ENCODE measurements around the gene CHST8. TPM values are rescaled to one million over a fixed set of nuclear protein-coding genes. Genes with fewer than 3 reads are reported as not detected.

Gene CHST8
- polyA plus RNA-seq, 1 donor: 0.66 TPM

GRCh38 chr19:33628921-33629825 is 7.4 kb downstream of the CHST8 start:
- no peaks in the 10 kb centered on the region for H3K4me1 ChIP-seq (ENCODE audit: control insufficient read depth, insufficient read depth, low read length)
- H3K4me3 ChIP-seq (ENCODE audit: low read length): no peak overlapping the region
- no peak overlapping the region for H3K27ac ChIP-seq (ENCODE audit: low read length)
- no peaks in the 10 kb centered on the region for H3K36me3 ChIP-seq (ENCODE audit: control insufficient read depth, insufficient read depth, low read length)
- no peak for DNase-seq
- no CpG with 5 or more reads among the region's 13 CpGs for WGBS (ENCODE audit: insufficient coverage, low lambda C conversion rate)
- H3K27me3 ChIP-seq (ENCODE audit: control insufficient read depth, insufficient read depth, low read length): peaks cover 20% of the 10 kb centered on the region
- no peaks in the 10 kb centered on the region for H3K9me3 ChIP-seq (ENCODE audit: control insufficient read depth, low read depth, low read length)

DNA sequence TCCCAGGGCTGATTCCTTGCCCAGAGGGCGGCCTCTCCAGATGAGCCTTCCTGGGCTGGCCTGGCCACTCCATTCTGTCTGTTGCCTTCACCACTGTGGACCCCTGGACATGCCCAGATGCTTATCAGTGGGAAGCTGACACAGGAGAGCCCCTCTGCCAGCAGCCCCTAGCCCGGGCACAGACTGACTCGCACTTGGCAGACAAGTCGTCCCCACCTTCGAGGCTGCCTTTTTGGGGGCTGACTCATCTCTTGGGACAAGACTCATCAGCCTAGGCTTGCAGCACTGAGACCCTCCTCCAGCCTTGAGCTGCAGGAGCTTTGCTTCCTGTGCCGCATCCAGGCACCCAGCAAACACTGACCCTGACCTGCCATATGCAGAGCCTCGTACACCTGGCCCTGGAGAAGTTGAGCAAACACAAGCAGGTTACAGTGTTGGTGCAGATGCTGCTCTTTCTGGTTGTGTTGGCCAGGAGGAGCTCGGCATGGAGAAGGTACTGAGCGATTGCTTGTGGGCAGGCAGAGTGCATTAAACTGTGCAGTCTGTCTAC is 8.1 kb downstream of the CHST8 start:
- H3K27me3 ChIP-seq (ENCODE audit: control insufficient read depth, insufficient read depth, low read length): peaks cover 13% of the 10 kb centered on the region

GRCh38 chr19:33630880-33631608 is 9.3 kb downstream of the CHST8 start:
- H3K27ac ChIP-seq (ENCODE audit: low read length): no peak overlapping the region
- H3K27me3 ChIP-seq (ENCODE audit: control insufficient read depth, insufficient read depth, low read length): peaks cover 3% of the 10 kb centered on the region
- H3K4me1 ChIP-seq (ENCODE audit: control insufficient read depth, insufficient read depth, low read length): no peaks in the 10 kb centered on the region
- no peaks in the 10 kb centered on the region for H3K36me3 ChIP-seq (ENCODE audit: control insufficient read depth, insufficient read depth, low read length)
- 40% methylated on average over 1 of the region's 13 CpGs for WGBS (ENCODE audit: insufficient coverage, low lambda C conversion rate)
- no peaks in the 10 kb centered on the region for H3K9me3 ChIP-seq (ENCODE audit: control insufficient read depth, low read depth, low read length)
- no peak overlapping the region for H3K4me3 ChIP-seq (ENCODE audit: low read length)
- DNase-seq: no peak

More for the DNA sequence above, 8.1 kb downstream of the CHST8 start:
- Histone ChIP-seq H3K9me3 (ENCODE audit: control insufficient read depth, low read depth, low read length) (no peaks in the 10 kb centered on the region), H3K4me3 (ENCODE audit: low read length) (no peak overlapping the region), H3K36me3 (ENCODE audit: control insufficient read depth, insufficient read depth, low read length) (no peaks in the 10 kb centered on the region), H3K4me1 (ENCODE audit: control insufficient read depth, insufficient read depth, low read length) (no peaks in the 10 kb centered on the region), H3K27ac (ENCODE audit: low read length) (no peak overlapping the region)
- WGBS (ENCODE audit: insufficient coverage, low lambda C conversion rate): no CpG with 5 or more reads among the region's 9 CpGs
- DNase-seq: no peak

DNA sequence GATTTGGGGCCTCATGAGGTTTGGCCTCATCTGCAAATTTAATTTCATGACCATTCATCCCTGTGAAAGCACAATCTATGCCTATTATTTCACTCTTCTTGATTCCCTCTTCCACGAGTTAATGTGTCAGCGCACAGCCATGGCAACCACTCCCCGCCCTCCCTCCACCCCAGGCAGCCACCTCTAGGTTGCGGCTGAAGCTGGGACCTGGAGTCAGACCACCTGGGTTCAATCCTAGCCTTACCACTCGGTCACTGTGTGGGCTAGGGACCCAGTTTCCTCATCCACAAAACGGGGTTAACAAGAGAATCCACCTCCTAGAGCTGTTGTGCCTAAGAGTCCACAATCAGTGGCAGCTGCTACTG is 9.8 kb downstream of the CHST8 start:
- no peak overlapping the region for H3K27ac ChIP-seq (ENCODE audit: low read length)
- no peak for DNase-seq
- no peaks in the 10 kb centered on the region for H3K27me3 ChIP-seq (ENCODE audit: control insufficient read depth, insufficient read depth, low read length)
- no peaks in the 10 kb centered on the region for H3K9me3 ChIP-seq (ENCODE audit: control insufficient read depth, low read depth, low read length)
- no peaks in the 10 kb centered on the region for H3K4me1 ChIP-seq (ENCODE audit: control insufficient read depth, insufficient read depth, low read length)
- H3K4me3 ChIP-seq (ENCODE audit: low read length): no peak overlapping the region
- no CpG with 5 or more reads among the region's 6 CpGs for WGBS (ENCODE audit: insufficient coverage, low lambda C conversion rate)
- no peaks in the 10 kb centered on the region for H3K36me3 ChIP-seq (ENCODE audit: control insufficient read depth, insufficient read depth, low read length)

DNA sequence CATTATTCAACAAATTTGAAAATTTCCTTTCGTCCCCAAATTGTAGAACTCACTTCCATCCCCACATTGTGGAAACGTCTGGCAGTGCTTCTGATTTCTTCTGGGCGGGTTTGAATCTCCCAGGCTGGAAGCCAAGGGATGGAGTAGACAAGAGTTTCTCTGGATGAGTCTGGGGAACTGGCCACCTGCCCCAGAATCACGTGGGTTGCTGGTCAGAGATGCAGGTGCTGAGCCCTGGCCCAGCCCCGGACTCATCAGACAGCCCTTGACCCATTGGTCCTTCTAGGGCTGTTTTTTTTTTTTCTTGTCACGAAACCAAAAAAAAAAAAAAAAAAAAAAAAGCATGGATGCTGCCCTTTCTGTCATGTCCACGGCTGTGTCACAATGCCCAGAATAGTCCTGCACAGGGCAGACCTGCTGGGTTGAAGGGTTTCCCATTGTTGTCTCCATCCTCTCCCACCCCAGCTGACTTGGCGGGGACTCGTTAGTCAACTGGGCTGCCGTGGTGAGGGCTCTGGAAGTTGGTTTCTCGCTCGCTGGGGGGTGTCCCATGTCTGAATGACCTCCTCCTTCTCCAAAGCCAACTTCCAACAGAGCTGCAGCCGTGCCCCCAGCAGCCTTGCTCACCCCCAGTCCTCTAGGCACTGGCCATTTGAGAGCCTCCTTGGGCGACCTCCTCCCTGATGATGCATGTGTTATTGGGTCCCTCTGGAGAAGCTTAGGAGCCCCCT is 12.8 kb downstream of the CHST8 start:
- H3K9me3 ChIP-seq (ENCODE audit: control insufficient read depth, low read depth, low read length): no peaks in the 10 kb centered on the region
- no CpG with 5 or more reads among the region's 14 CpGs for WGBS (ENCODE audit: insufficient coverage, low lambda C conversion rate)
- no peak for DNase-seq
- no peak overlapping the region for H3K4me3 ChIP-seq (ENCODE audit: low read length)
- H3K27me3 ChIP-seq (ENCODE audit: control insufficient read depth, insufficient read depth, low read length): peaks cover 10% of the 10 kb centered on the region
- H3K27ac ChIP-seq (ENCODE audit: low read length): no peak overlapping the region
- H3K4me1 ChIP-seq (ENCODE audit: control insufficient read depth, insufficient read depth, low read length): no peaks in the 10 kb centered on the region
- H3K36me3 ChIP-seq (ENCODE audit: control insufficient read depth, insufficient read depth, low read length): no peaks in the 10 kb centered on the region

GRCh38 chr19:33638167-33639034 is 16.6 kb downstream of the CHST8 start:
- no peaks in the 10 kb centered on the region for H3K9me3 ChIP-seq (ENCODE audit: control insufficient read depth, low read depth, low read length)
- no peaks in the 10 kb centered on the region for H3K4me1 ChIP-seq (ENCODE audit: control insufficient read depth, insufficient read depth, low read length)
- no peak for DNase-seq
- H3K4me3 ChIP-seq (ENCODE audit: low read length): no peak overlapping the region
- no peak overlapping the region for H3K27ac ChIP-seq (ENCODE audit: low read length)
- no peaks in the 10 kb centered on the region for H3K36me3 ChIP-seq (ENCODE audit: control insufficient read depth, insufficient read depth, low read length)
- peaks cover 10% of the 10 kb centered on the region for H3K27me3 ChIP-seq (ENCODE audit: control insufficient read depth, insufficient read depth, low read length)
- WGBS (ENCODE audit: insufficient coverage, low lambda C conversion rate): no CpG with 5 or more reads among the region's 15 CpGs

- Histone ChIP-seq H3K9me3 (ENCODE audit: control insufficient read depth, low read depth, low read length) (no peaks in the 10 kb centered on the region), H3K4me1 (ENCODE audit: control insufficient read depth, insufficient read depth, low read length) (no peaks in the 10 kb centered on the region), H3K36me3 (ENCODE audit: control insufficient read depth, insufficient read depth, low read length) (no peaks in the 10 kb centered on the region), H3K27ac (ENCODE audit: low read length) (no peak overlapping the region), H3K4me3 (ENCODE audit: low read length) (no peak overlapping the region), H3K27me3 (ENCODE audit: control insufficient read depth, insufficient read depth, low read length) (peaks cover 10% of the 10 kb centered on the region)
- no peak for DNase-seq
- WGBS (ENCODE audit: insufficient coverage, low lambda C conversion rate): 47% methylated on average over 5 of the region's 14 CpGs
Observed at GRCh38 chr19:33639035-33639681, 17.4 kb downstream of the CHST8 start.

DNA sequence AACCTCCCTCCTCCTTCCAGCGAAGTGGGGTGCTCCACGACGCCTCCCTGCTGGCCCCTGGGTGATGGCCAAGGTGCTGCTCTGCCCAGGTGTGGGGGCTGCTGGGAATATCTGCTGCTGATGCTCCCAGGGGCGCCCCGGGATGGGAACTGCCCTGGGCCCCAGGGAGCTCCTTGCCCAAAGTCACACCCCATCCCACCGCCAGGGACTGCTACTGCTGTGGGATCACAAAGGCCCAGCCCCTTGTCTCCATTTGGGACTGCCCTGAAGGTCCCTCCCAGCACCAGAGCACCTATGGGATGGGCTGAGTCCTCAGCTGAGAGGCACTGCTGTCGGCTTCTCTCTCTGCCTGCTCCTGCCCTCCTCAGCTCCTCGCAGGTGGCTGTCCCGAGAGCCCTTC is 19.0 kb downstream of the CHST8 start:
- Histone ChIP-seq H3K36me3 (ENCODE audit: control insufficient read depth, insufficient read depth, low read length) (no peaks in the 10 kb centered on the region), H3K9me3 (ENCODE audit: control insufficient read depth, low read depth, low read length) (no peaks in the 10 kb centered on the region), H3K27me3 (ENCODE audit: control insufficient read depth, insufficient read depth, low read length) (peaks cover 10% of the 10 kb centered on the region), H3K27ac (ENCODE audit: low read length) (no peak overlapping the region), H3K4me1 (ENCODE audit: control insufficient read depth, insufficient read depth, low read length) (no peaks in the 10 kb centered on the region), H3K4me3 (ENCODE audit: low read length) (no peak overlapping the region)
- WGBS (ENCODE audit: insufficient coverage, low lambda C conversion rate): no CpG with 5 or more reads among the region's 9 CpGs
- no peak for DNase-seq

DNA sequence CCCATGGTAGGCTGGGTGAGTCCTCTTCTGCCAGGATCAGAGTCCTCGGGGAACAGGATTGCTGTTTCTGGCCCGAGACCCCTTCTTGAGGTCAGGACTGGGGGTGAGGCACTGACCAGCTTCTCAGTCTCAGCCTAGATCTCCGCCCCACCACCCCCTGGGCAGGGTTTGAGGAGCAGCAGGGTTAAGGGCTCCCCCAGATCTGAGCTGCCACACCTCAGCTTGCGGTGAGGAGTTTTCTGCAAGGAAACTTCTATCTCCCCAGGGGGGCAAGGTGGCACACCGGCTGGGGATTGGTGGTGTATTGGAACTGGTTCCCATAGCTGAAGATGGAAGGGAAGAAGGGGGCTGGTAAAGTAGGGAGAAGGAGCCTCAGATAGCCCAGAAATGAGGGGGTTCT is 19.5 kb downstream of the CHST8 start:
- Histone ChIP-seq H3K27me3 (ENCODE audit: control insufficient read depth, insufficient read depth, low read length) (peaks cover 10% of the 10 kb centered on the region), H3K27ac (ENCODE audit: low read length) (no peak overlapping the region), H3K36me3 (ENCODE audit: control insufficient read depth, insufficient read depth, low read length) (no peaks in the 10 kb centered on the region), H3K4me1 (ENCODE audit: control insufficient read depth, insufficient read depth, low read length) (no peaks in the 10 kb centered on the region), H3K9me3 (ENCODE audit: control insufficient read depth, low read depth, low read length) (no peaks in the 10 kb centered on the region), H3K4me3 (ENCODE audit: low read length) (no peak overlapping the region)
- WGBS (ENCODE audit: insufficient coverage, low lambda C conversion rate): no CpG with 5 or more reads among the region's 5 CpGs
- DNase-seq: no peak

Data from large intestine (tissue), 3 donors.